Nucleus accumbens (tissue), 56 donors: ENCODE data around the gene IMPA2.
"Not testable (repeated sequence)": the region's sequence is repeated elsewhere in the genome, so short reads cannot be mapped to it uniquely, and the experiment has no call there.

Experiments
- DNase-seq, 56 donors: peaks; one replicate each; lab custom pipeline; 2025; lab: John Stamatoyannopoulos, UW

The IMPA2 gene

GRCh38 chr18:11960743-11961380, 20.4 kb upstream of the IMPA2 start:
- no peak for DNase-seq

- DNase-seq = no peak
Measured at GRCh38 chr18:11962597-11962996, 18.7 kb upstream of the IMPA2 start.

GRCh38 chr18:11963991-11964484, 17.3 kb upstream of the IMPA2 start:
- DNase-seq = no peak

- no peak for DNase-seq
Measured at GRCh38 chr18:11969904-11970835, 11.1 kb upstream of the IMPA2 start.

- not testable (repeated sequence) for DNase-seq
Measured at GRCh38 chr18:11970836-11971226, 10.5 kb upstream of the IMPA2 start.

- DNase-seq = no peak
Measured at GRCh38 chr18:11972371-11973174, 8.7 kb upstream of the IMPA2 start.

- no peak for DNase-seq
Measured at GRCh38 chr18:11974741-11975325, 6.5 kb upstream of the IMPA2 start.

- no peak for DNase-seq
Measured at GRCh38 chr18:11975723-11976122, 5.6 kb upstream of the IMPA2 start.

- DNase-seq = no peak
Measured at GRCh38 chr18:11976315-11977152, 4.8 kb upstream of the IMPA2 start.

- no peak for DNase-seq
Measured at GRCh38 chr18:11977153-11977466, 4.2 kb upstream of the IMPA2 start.

GRCh38 chr18:11978956-11979355, 2.4 kb upstream of the IMPA2 start:
- DNase-seq = no peak

GRCh38 chr18:11980163-11980493, 1.2 kb upstream of the IMPA2 start:
- DNase-seq = no peak

- peak in 53 of 56 donors; percentile 30 to 94 (median 85) for DNase-seq
Measured at GRCh38 chr18:11980494-11981191, 664 bp upstream of the IMPA2 start.

GRCh38 chr18:11981543-11982366, 448 bp downstream of the IMPA2 start:
- DNase-seq = peak in 5 of 56 donors; percentile 19 to 41 (median 27)

GRCh38 chr18:11982981-11983380, 1.7 kb downstream of the IMPA2 start:
- DNase-seq = no peak

GRCh38 chr18:11983592-11983991, 2.3 kb downstream of the IMPA2 start:
- DNase-seq = peak in 1 of 56 donors; percentile 24

GRCh38 chr18:11984091-11984490, 2.8 kb downstream of the IMPA2 start:
- DNase-seq = no peak

- DNase-seq = no peak
Measured at GRCh38 chr18:11985586-11985985, 4.3 kb downstream of the IMPA2 start.
